ENCODE results near the gene RPL26. TPM values are rescaled to one million over a fixed set of nuclear protein-coding genes. Genes with fewer than 3 reads are reported as not detected.
"Not testable (repeated sequence)": the region's sequence is repeated elsewhere in the genome, so short reads cannot be mapped to it uniquely, and the experiment has no call there.

Gene RPL26
- total RNA-seq, 1 donor from 2014 or later, result 2,562 TPM

DNA sequence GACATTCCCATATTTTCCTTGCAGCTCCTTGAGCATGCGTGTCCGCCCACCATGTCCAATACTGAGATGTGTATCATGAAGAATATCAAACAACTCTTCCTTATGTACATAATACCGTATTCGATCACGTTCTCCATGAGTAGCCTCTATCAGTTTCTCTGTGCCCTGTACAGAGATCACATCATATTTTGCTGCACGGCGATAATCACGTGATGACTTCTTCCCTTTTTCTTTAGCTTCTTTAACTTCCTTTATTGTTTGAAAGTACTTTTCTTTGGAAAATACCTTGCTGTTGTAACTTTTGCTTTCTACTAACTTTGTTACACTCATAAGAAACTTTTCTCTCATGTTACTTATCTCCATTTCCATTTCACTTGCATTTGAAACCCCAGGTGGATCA is 13.0 kb downstream of the RPL26 start:
- no peak for DNase-seq (ENCODE audit: extremely low read depth, low read depth, low spot score)

DNA sequence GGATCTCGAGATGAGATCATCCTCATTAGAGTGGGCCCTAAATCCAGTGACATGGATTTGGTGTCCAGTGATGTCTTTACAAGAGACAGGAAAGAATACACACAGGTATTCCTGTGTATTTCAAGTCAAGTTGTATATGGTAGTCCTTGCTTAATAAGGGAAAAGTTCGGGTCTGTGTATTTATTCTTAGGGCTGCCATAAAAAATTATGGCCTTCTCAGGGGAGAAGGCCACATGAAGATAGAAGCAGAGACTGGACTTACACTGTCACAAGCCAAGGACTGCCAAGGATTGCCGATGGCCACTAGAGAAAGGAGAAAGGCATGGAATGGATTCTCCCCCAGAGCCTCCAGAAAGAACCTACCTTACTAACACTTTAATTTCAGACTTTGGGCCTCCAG is 14.8 kb downstream of the RPL26 start:
- DNase-seq (ENCODE audit: extremely low read depth, low read depth, low spot score), result no peak

DNA sequence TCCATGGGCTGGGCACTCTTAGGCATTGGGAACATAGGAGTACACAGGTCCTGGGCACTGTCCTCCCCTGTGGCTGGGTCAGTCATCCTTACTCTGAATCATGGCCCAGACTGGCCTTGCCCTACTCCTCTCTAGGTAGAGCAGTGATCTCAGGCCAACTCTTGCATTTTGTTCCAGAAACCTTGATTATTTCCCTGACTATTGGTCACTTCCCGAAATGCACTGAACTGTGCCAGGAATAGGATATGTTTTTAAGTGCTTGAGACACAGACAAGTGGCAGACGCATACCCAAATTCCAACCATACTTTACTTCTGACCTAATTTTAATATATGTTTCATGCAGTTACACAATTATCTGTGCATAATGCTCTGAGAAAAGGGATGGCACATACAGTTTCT is 16.8 kb downstream of the RPL26 start:
- no peak for DNase-seq (ENCODE audit: extremely low read depth, low read depth, low spot score)

DNA sequence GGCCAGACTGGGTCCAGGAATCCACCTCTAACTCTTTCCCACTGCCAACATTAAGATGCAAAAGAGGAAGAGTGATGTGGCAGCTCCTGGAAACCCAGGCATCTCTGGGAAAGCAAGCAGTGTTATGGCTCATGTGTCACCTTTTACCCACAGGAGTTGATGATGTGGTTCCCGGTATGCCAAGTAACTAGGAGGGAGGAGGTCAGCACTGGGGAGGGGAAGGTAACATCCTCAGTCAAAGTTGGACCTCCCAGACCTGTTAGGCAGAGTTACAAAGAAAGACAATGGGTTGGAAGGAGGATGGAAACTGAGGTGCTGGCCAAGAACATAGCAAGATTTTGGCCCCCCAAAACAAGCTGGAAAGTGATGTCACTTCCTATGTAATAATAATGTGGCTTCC is 17.9 kb downstream of the RPL26 start:
- DNase-seq (ENCODE audit: extremely low read depth, low read depth, low spot score), result no peak

DNA sequence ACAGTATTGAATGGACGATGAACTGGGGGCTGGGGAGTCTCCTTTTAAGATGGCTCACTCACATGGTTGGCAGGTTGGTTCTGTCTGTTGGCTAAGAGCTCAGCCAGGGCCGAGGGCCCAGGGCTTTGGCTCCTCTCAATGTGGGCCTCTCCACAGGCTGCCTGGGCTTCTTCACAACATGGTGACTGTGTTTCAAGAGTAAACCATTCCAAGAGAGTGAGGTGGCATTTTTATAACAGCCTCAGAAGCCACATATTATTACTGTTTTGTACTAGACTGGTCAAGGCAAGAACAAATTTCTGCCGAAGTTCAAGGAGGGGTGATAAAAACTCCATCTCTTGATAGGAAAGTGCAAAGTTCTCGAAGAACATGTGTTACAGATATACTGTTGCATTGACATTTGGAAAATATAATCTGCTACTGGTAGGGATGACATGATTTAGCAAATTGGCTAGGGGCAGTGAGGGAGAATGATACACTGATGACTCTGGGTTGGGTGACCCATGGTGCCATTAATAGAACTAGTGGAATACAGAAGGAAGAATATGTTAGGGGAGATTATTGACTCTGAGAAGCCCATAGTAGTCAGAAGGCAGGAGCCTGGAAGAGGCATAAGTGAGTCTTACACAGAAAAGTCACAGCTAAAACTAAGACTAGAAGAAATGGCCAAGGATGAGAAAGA is 20.2 kb downstream of the RPL26 start:
- no peak for DNase-seq (ENCODE audit: extremely low read depth, low read depth, low spot score)

DNA sequence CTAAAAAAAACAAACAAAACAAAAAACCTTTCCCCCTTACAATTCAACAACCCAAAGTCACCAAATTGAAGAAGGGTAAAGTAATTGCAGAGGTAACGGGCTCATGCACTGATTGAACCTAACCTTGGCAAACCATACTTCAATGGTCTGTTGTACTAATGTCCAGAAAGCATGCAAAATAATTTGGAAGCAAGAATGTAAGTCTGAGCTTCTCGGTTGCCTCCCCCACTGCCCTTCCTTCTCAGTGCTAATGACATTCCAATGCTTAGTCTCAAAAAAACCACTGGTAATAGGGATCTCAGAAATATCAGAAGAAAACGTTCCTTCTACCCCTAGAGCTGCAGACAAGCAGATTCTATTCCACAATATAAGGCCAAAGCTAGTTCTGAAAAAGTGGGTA is 22.2 kb downstream of the RPL26 start:
- DNase-seq (ENCODE audit: extremely low read depth, low read depth, low spot score), result no peak

DNA sequence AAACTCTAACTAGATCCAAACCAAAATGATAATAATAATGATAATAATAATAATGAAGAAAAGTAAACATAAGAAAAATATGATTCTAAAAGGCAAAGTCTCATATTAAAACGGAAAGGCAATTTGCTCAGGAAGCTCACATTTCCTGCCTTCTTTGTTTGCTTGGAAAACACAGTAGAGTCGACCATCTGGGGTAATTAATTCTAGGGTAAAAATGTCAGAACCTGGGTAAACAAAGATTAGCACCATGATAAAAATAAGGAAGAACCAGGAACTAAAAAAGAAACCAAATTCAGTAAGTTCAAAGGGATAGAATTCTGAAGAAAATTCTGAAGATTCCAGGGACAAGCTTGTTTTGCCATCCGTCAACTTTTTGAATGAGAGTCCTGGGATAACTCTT is 22.7 kb downstream of the RPL26 start:
- DNase-seq (ENCODE audit: extremely low read depth, low read depth, low spot score), result no peak

DNA sequence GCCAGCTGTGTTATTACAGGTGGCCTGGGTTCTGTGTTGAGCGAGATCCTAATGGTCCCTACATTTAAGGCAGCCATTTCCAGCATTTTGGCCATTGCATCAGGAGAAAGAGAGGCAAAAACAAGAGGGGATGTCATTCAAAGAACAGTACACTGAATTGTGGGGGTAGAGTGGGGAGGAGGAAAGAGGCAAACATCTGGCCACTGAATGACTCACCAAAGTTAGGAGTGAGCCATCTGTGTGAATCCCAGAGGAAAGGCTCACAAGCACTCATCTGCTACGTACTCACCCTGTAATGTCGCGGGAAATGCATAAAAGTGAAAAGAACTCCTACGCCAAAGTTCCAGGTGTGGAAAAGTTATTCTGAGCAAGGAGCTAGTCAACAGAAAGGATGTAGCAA is 23.2 kb downstream of the RPL26 start:
- peak; percentile 94 for DNase-seq (ENCODE audit: extremely low read depth, low read depth, low spot score)

DNA sequence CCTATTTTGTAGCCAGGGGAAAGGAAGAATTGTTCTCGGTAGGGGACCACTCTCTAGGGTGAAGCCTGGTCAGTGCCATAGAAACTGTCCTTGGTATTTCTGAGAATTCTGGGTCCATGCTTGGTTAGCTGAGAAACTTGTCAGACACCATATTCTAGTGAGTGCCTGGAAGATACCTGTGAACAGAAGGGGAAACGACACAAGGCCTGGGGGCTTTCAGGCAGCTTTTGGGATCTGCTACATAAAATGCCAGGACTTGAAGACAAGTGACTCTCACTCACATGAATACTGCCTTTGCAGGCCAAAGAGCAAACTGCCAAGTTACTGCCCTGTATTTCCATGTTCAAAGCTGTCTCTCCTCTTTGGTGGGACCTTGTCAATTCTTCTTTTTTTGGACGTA is 25.1 kb downstream of the RPL26 start:
- DNase-seq (ENCODE audit: extremely low read depth, low read depth, low spot score), result no peak

DNA sequence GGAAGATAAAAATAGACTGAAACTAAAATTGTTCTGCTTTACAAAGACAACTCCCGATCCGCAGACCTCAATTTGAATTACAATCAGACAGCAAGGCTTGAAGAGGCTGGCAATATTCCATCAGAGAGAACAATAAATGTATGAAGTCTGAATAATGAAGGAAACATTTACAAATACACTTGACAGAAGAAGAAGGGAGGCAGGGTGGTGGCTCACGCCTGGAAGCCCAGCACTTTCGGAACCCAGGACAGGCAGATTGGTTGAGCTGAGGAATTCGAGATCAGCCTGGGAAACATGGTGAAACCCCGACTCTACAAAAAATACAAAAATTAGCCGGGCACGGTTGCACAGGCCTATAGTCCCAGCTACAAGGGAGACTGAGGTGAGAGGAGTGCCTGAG is 28.8 kb downstream of the RPL26 start:
- no peak for DNase-seq (ENCODE audit: extremely low read depth, low read depth, low spot score)

DNA sequence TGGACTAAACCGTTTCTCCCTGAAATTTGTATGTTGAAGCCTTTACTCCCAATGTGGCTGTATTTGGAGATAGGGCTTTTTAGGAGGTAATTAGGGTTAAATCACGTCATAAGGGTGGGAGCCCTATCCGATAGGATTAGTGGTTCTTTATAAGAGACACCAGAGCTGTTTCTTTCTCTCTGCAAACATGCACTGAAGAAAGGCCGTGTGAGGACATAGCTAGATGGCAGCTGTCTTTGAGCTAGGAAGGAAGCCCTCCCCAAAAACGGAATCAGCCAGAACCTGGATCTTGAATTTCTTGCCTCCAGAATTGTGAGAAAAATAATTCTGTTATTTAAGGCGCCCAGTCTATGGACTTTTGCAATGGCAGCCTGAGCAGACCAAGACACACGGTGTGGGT is 29.3 kb downstream of the RPL26 start:
- DNase-seq (ENCODE audit: extremely low read depth, low read depth, low spot score), result no peak

DNA sequence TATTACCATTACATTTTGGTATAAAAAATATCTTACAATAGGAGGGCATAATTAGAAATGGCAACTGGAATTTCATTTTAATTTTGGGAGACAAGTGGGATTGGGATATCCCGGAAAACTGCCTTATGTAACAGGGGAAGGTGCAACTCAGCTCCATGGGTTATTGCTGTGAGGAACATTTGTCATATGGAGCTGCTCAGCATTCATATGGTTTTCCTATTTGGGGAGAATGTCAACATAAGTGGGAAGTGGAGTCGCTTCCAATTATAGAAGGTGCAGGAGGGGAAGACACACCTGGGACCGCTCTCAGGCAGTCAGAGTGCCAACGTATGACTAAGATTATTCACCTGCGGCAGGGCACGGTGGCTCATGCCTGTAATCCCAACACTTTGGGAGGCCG is 32.7 kb downstream of the RPL26 start:
- DNase-seq (ENCODE audit: extremely low read depth, low read depth, low spot score), result no peak

DNA sequence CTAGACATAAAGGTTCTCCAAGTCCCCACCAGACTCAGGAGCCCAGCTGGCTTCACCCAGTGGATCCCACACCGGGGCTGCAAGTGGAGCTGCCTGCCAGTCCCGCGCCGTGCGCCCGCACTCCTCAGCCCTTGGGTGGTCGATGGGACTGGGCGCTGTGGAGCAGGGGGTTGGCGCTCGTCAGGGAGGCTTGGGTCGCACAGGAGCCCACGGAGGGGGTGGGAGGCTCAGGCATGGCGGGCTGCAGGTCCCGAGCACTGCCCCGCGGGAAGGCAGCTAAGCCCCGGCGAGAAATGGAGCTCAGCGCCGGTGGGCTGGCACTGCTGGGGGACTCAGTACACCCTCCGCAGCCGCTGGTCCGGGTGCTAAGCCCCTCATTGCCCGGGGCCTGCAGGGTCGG is 36.0 kb downstream of the RPL26 start:
- not testable (repeated sequence) for DNase-seq (ENCODE audit: extremely low read depth, low read depth, low spot score)

DNA sequence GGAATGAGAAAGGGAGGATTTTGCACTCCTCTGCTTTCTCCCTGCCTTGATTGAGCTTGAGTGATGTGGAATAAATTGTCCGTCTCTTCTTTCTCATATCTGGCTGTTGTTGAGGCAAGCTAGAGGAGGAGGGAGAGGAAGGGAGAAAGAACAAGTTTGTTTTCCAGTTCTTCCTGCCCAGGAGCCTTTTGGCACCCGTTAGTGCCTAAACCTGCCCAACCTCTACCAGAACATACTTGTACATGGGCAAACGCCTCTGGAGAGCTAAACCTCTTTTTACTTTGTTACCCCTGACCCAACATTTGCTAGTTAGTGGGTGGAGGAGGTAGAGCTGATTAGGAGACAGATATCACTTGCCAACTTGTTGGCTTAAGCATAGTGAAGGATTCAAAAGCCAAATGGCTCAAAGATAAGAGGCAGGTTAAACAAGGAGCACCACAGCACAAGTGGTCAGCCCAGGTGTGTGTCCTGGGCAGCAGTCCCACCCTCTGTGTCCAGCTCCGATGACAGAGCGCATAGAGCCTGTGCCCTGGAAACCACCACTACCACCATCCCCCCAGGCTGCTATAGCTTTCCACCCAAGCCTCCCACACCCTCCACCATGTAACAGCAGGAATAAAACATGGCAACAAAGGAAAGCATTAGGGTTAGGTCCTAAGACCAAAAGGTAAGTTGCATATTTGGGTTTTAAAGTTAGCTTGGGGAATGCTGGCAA is 36.9 kb downstream of the RPL26 start:
- DNase-seq (ENCODE audit: extremely low read depth, low read depth, low spot score), result no peak

DNA sequence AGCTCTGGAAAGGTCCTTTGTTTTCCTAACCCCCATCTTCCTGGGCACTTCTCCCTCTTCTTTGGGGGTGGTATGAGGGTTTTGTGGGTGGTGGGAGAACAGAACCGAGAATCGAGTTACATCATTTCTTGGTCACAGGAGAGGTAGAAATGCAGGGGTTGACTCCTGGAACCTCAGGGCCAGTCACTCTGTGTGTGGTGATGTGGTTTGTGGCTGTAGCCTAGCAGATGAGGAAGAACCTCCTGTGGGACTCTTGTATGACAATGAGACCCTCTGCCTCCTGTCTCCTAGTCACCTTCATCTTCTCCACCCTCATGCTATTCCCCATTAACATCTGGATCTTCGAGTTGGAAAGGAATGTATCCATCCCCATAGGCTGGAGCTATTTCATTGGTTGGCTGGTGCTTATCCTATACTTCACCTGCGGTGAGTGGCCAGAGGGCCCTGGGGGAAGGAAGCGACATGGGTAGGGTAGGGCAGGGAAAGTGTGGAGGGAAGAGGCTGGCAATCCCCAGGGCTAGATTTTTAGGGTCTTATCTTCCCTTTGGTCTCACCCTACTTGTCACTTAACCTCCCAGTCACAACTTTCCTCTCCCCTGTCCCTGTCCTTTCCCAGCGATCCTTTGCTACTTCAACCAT is 37.8 kb downstream of the RPL26 start:
- no peak for DNase-seq (ENCODE audit: extremely low read depth, low read depth, low spot score)

DNA sequence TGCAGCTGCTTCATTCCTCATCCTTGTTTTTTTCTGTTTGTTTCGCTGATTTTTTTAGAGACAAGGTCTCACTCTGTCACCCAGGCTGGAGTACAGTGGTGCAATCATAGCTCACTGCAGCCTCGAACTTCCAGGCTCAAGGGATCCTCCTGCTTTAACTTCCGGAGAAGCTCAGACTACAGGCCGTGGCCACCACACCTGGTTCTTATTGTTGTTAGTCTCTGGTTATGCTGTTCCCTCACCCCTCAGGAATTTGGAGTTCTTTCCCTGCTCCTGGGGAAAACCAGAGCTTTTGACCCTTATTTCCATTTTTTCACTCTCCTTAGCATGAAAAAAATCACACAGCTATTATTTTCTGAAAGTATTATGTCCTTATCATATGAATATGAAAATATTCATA is 41.5 kb downstream of the RPL26 start:
- DNase-seq (ENCODE audit: extremely low read depth, low read depth, low spot score), result no peak

DNA sequence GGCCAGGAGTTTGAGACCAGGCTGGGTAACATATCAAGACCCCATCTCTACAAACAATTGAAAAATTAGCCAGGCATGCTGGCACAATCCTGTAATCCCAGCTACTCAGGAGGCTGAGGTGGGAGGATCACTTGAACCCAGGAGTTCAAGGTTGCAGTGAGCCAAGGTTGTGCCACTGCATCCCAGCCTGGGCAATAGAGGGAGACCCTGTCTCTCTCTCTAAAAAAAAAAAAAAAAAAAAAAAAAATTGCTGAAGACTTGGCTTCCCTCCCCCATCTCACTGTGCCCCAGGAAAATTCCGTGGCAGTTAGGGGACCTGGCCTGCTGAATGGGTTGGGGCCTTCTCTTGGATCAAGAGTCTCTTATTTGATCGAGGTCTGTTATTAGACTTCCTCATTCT is 43.5 kb downstream of the RPL26 start, which contains the start of gene ODF4:
Gene ODF4, plus strand, starts transcription at position 301 of the 400 bp plus-strand sequence. CDS start 212 bp downstream, outside the sequence.
- DNase-seq (ENCODE audit: extremely low read depth, low read depth, low spot score), result no peak

DNA sequence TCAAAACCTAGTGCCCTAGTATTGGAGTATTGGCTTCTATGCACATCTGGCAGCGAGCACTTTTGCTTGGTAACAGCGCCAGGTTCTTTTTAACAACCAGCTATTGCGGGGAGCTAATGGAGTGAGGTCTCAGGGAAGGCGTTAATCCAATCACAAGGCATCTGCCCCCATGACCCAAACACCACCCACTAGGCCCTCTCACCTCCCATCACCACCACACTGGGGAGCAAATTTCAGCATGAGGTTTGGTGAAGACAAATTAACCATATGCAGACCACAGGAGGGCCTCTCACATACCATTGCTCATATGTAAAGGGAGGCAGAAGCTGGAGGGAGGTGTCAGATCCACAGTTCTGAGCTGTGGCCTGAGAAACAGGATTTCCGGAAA is 44.2 kb downstream of the RPL26 start:
- DNase-seq (ENCODE audit: extremely low read depth, low read depth, low spot score), result no peak

DNA sequence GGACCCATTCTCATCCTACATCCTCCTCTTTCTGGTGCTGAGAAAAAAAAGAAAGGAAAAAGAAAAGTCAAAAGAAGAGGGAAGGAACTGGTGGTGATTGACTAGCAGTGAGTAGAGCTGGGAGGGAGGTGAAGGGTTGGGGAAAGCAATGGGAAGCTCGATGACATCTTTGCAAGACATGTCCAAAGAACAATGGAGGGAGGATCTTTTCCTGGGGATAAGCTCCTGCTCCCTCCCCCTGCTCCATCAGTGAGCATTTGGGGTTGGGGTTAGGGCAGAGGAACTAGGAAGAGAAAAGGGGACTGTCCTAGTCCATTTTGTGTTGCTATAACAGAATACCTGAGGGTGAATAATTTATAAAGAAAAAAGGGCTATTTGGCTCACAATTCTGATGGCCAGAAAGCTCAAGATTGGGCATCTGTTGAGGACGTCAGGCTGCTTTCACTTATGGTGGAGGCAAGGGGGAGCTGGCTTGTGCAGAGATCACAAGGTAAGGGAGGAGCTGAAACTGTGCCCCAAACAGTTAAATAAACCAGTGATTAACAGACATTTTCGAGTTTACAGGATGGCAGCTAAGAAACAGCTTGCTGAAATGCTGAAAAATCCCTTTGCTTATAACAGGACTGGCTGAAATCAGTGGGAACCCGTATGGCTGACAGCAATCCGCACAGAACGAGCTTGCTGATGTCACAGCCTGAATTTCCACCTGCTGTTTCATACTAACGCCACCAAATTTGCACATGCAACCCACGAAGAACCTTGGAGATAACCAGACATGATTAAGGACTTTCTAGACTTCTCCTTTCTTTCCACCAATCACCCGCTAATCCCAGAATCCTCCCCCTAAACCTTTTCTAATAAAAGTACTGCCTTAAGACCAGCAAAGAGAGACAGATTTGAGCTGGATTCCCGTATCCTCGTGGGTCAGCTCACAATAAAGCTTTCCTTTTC is 44.9 kb downstream of the RPL26 start:
- no peak for DNase-seq (ENCODE audit: extremely low read depth, low read depth, low spot score)

DNA sequence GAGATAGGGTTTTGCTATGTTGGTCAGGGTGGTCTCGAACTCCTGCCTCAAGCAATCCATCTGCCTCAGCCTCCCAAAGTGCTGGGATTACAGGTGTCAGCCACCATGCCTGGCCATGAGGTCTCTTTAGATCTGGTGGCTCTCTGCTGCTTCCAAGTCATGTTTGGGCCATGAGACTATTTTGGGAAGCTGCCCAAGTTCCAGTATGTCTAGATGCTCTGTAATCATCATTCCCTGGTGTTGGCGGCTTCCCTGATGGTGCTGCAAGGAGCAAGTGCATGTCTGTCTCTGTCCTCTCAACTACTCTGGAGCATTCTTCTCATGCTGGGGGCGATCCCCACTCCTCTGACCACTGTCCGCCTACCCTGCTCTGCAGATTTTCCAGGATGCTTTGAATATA is 49.7 kb downstream of the RPL26 start:
- no peak for DNase-seq (ENCODE audit: extremely low read depth, low read depth, low spot score)

DNA sequence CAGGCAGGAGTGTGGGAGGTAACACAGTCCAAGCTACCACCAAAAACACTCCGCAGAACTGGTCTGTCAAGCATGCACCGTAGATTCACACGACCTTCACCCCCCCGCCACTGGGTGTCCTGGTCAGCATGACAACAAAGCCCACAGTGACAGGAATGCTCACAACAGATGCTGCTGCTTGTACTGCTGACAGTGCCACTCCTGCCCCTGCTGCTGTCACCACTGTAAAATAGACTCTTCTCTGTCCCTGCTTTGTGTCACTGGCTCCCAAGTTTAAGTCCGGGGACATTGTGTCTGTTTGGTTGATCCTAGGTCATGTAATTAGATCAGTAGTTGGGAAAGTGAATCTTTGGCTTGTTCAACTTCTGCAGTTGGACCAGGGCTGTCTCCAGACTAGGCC is 50.3 kb downstream of the RPL26 start:
- DNase-seq (ENCODE audit: extremely low read depth, low read depth, low spot score), result no peak
